Posterior vena cava (tissue), 2 donors: ENCODE data around the gene ASB2. TPM values are rescaled to one million over a fixed set of nuclear protein-coding genes. Genes with fewer than 3 reads are reported as not detected.

Experiments used
- DNase-seq: peaks from one replicate; pipeline ENCODE4 v3.0.0-alpha.2; 2020; ENCODE audit warnings: low spot score
- intact Hi-C, 2 donors: fragments of 100-400 bp; cut with DNase I; formaldehyde crosslinking; loops; one replicate each; pipeline versions ENCODE4 v1.14.1 to v1.14.2; 2022 to 2023
- microRNA-seq, 2 donors: library from miRNA; unstranded; fragments of <30 nt; microRNA quantifications; one replicate each; pipeline ENCODE4 v1.2.0, GENCODE V29; 2020 to 2021; ENCODE audit warnings: borderline microRNAs expressed in 2 of 2
- total RNA-seq, 2 donors: library from RNA; stranded (reverse); fragmentation: NEBNext Ultra II Directional; extraction: Animal tissue kit (Norgen Biotek cat#: 25700); gene quantifications; one replicate each; pipeline ENCODE4 v1.2.1, GENCODE V29; 2021
- donor health status: DM: yes; HTN: yes; CAD: no.
- donor health status: DM: yes; HTN: yes; CAD: no.

Gene ASB2
- total RNA-seq, 2 donors from 2014 or later, result 60.0 to 66.5 TPM

DNA sequence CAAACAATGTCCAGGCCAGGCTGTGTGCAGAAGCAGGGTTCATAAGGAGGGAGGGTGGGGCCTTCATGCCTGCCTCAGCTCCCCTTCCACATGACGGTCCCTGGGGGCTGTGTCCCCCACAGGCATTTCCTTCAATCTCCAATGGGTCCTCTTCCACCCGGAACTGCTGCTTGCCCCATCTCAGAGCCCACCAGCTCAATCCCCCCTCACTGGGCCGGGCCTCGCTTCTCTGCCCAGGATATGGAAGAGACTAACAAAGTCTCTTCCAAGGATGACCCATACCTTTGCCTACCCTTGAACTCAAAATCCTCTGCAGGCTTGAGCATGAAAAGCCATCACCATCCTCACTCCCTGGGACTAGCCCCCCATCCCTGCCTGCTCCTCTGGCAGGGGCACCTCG is 77.6 kb downstream of the ASB2 start:
- no peak for DNase-seq

GRCh38 chr14:93898081-93898611 is 78.2 kb downstream of the ASB2 start:
- no peak for DNase-seq
- intact Hi-C loops, result loop anchor here in 1 of 2 donors (5.0 kb wide), 1 partner anchor 384 kb away; no protein-coding TSS in a partner anchor

More for the DNA sequence above, 77.6 kb downstream of the ASB2 start:
- intact Hi-C loops, result loop anchor here in 1 of 2 donors (5.0 kb wide), 1 partner anchor 384 kb away; no protein-coding TSS in a partner anchor

- intact Hi-C loops, result loop anchor here in 1 of 2 donors (5.0 kb wide), 1 partner anchor 385 kb away; no protein-coding TSS in a partner anchor
Measured at GRCh38 chr14:93897476-93897845, 78.9 kb downstream of the ASB2 start.

DNA sequence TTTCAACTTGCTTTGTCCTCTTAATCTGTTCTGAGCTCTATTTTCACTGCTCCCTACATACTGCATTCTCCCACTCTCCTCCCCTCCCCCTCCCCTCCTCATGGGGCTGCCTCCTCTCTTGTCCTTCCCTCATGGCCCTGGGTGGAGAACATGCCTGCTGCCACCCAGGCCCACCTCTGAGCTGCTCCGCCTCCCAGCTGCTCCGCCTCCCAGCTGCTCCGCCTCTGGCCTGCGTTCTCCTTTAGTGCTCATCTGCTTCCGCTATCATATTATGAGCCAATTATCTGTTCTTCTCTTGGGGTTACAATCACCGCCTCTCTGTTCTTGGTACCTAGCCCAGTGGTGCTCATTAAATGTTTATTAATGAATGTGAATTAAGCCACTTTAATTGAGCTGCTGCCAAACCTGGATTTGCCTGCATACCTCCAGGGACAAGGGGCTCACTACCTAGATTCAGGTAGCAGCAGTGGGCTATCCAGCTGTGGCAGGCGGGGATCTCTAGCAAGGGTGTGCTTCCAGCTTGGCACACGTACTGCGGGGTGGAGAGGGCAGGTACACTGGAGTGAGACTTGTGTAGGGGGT is 81.3 kb downstream of the ASB2 start:
- intact Hi-C loops, result loop anchor here in 1 of 2 donors (5.0 kb wide), 1 partner anchor 387 kb away; no protein-coding TSS in a partner anchor
- no peak for DNase-seq

More at GRCh38 chr14:93897476-93897845, 78.9 kb downstream of the ASB2 start:
- no peak for DNase-seq

- intact Hi-C loops, result loop anchor here in 1 of 2 donors (5.0 kb wide), 1 partner anchor 106 kb away; the partner anchor contains the start of gene PRIMA1
- DNase-seq, result no peak
Measured at GRCh38 chr14:93893661-93894261, 82.6 kb downstream of the ASB2 start.

DNA sequence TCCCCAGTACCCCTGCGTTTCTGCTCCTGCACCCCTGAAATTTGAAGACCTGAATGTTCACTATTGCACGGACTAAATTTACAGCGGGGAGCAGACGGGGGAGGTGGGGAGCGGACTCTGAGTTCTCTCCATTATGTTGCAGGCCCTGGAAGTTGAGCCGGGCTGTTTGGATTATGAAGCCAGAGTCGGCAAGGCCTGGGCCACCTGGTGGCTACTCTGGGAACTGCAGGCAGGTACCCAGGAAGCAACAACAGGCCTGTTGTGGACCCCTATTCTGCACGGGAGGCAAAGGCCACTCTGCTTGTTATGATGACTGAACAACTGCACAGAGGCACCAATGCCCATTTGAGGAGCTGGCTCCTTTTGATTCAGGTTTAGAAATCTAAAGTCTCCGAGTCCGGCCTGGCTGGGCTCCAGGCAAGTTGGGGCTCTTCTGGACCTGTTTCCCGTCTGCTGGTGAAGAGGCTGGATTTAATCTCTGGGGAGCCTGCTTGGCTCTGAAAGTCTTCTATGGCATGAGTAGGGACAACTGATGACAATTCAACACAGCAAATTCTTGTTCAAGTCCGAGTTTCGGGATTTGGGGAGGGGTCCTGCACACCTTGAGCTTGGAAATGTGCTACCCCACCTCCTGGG is 83.3 kb downstream of the ASB2 start:
- peak; percentile 91 for DNase-seq
- intact Hi-C loops, result loop anchor here in 1 of 2 donors (5.0 kb wide), 1 partner anchor 106 kb away; the partner anchor contains the start of gene PRIMA1

DNA sequence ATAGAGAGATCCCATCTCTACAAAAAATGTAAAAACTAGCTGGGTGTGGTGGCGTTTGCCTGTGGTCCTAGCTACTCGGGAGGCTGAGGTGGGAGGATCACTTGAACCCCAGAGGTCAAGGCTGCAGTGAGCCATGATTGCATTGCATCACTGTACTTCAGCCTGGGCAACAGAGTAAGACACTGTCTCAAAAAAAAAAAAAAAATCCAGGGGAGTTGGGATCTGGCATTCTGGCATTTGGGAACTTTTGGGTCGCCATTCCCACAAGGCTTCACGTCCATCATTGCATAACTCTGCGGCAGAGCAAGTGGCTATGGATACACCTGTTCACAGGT is 83.9 kb downstream of the ASB2 start:
- no peak for DNase-seq
- intact Hi-C loops, result loop anchor here in 1 of 2 donors (5.0 kb wide), 1 partner anchor 105 kb away; the partner anchor contains the start of gene PRIMA1

- no peak for DNase-seq
- intact Hi-C loops, result loop anchor here in 1 of 2 donors (5.0 kb wide), 1 partner anchor 105 kb away; the partner anchor contains the start of gene PRIMA1
Measured at GRCh38 chr14:93891756-93892504, 84.4 kb downstream of the ASB2 start.

DNA sequence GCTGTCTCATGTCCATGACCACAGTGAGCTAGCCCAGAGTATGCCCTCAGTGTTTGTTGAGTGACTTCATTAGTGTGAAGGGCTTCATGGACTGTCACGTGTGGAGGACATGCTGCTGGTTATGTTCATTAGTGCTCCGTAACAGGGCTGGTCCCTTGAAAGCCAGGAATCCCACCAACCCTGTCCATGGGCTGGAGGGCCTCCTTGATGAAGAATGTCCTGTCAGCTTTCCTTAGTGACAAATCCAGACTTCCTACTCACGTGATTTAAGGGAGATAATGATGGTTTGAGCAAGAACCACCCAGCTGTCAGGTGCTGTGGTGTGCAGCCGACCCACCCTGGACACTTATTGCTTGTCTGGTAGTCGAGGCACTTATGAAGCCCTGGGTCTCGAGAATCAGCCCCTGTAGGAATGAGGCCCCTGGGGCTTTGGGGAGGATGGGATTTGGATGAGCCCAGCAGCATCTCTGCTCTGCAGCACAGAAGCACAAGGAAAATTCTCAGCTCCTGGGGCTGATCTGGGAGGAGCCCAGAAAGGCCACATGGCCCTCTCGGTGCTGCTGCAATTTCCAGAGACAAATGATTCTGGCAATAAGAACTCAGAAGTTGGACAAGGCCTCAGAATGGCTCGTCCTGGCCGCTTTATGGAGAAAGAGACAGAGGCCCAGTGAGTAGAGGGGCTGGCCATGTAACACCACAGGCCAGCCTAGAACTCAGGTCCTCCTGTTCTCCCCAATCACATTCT is 86.5 kb downstream of the ASB2 start:
- intact Hi-C loops, result loop anchor here in 1 of 2 donors (5.0 kb wide), 1 partner anchor 103 kb away; the partner anchor contains the start of gene PRIMA1
- no peak for DNase-seq

DNA sequence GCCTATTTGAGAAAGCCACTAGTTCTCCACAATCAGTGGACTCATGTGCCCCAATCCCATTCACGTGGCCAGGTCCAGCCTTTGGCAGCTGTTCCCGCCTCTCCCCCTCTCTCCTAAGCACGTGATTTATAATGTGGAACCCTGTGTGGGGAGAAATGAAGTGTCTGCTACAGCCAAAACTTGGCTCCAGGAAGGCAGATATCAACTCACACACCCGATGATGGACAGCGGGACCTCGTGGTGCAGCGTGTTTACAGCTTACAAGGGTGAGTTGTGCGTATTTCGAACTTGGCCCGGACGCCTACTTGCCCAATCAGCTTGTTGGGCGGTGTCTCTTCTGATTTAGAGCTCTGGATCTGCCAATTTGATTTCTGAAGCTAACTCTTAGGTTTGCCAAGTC is 87.4 kb downstream of the ASB2 start:
- intact Hi-C loops, result no loop called here
- no peak for DNase-seq

DNA sequence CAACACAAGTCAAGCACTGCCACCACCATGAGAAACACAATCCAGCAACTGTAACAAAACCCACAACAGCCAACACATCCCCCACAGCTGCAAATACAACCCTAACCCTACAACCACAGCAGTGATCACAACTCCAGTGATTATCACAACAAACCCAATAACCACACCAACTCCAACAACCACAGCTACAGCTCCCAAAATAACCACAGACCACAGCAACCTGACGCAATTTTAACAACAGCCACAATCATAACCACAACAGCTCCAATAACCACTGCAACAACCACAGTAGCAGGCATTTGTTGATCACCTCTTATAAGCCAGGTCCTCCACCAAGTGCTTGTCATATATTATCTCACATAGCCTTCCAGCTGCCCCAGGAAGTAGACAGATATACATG is 91.4 kb downstream of the ASB2 start:
- no peak for DNase-seq
- intact Hi-C loops, result no loop called here

Small RNA genes within 50 kb of the gene (microRNA-seq; reads per million reads assigned to microRNA genes)
- gene MIR4506, result 0 to 0.52 reads per million in 2 donors

Other genes with a start within 250 kb of the ASB2 start
- gene PRIMA1, start 188.1 kb downstream of the ASB2 start, total RNA-seq, result 1 to 10 TPM; 5.0 to 9.6 TPM
- gene FAM181A, start 49.2 kb downstream of the ASB2 start, total RNA-seq, result not detected
- not detected for gene CCDC197, start 20.7 kb upstream of the ASB2 start, total RNA-seq
- gene OTUB2, start 49.8 kb upstream of the ASB2 start, total RNA-seq, result 1 to 10 TPM in 1 of 2 donors, under 1 TPM in 1; 0.37 to 1.2 TPM
- 100 to 1,000 TPM; 166 to 175 TPM for gene DDX24, start 104.6 kb upstream of the ASB2 start, total RNA-seq
- gene IFI27L1, start 104.7 kb upstream of the ASB2 start, total RNA-seq, result 10 to 100 TPM; 11.2 to 21.7 TPM
- gene IFI27, start 134.2 kb upstream of the ASB2 start, total RNA-seq, result 100 to 1,000 TPM; 122 to 282 TPM
- gene IFI27L2, start 153.0 kb upstream of the ASB2 start, total RNA-seq, result 10 to 100 TPM; 39.7 to 43.1 TPM
- under 1 TPM; 0.32 to 0.38 TPM for gene PPP4R4, start 197.8 kb upstream of the ASB2 start, total RNA-seq